ENCODE data around the gene SMARCC2.
A peak's percentile ranks its signal among the peaks of the same experiment; 100 is the strongest.
"Not testable (repeated sequence)": the region's sequence is repeated elsewhere in the genome, so short reads cannot be mapped to it uniquely, and the experiment has no call there.

The SMARCC2 gene

DNA sequence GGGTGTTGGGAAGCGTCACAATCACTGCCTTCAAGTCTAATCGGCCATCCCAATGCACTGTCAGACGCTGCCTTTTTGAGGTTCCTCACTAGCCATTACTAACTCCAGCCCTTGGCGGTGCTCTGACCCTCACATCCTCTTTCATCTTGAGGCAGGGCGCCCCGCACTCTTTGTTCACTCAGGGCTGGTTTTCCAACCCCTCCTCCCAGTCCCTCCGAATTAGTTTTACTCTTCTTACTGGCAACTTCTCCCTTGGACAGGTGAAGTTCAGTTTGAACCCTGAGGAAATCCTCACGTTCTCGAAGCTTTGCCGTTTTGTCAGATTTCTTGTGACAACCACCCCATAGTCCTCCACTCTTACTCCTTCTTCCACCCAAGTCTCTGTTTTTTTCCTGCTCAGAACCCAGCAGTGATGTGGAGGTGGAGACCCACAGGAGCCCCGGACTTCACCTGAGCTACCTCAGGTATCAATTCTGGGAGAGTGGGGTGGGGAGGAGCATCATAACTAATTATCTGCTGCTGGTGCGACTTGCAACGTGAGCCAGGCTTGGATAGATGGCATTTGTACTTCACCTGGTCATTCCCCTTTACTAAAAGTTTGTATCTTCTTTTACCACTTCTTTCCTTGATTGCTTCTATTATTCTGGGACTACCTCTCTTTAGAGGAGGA, 70.5 kb downstream of the SMARCC2 start:
- no peak for DNase-seq

DNA sequence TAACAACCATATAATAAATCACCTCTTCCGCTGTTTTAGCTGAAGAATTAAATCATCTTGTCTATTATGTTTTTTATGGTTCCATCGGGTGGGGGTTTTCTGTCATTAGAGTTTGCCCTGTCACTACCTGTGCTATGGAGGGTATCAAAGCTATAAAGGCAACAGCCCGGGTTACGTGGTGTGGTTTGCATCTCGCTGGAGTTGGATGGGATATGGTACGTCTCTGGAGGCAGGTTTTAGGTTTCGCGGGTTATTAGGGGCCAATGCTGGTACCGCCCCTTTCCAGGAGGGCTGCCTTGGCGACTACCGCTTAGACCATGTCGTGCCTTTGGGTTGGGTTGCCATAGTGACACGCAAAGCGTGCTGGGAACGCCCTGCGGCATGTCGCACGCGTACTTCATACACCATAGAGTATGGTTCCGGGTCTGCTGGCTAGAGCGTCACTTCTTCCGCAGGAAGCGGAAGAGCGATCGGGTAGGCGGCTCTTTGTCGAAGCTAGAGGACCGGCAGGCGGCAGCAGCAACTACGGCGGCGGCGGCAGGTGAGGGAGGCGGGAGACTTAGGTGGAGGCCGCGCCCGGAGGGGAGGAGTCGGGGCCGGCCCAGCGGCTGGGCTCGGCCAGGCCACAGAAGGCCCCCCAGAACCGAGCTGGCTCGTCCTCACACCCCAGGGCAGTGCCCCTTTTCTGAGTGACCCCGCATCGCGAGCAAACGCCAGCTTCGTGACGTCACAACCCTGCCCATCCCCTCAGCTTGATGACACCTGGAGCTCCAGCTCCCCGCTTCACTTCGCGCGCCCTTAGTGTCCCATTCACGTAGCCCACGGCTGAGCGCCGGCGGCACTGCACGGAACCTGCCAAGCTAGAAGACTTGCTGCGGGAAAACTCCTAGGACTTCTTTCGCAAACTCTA, 71.2 kb downstream of the SMARCC2 start, which contains the start of gene ZC3H10:
ZC3H10 (plus strand) TSS at position 489 of the 910 bp plus-strand sequence. CDS start 2,297 bp downstream, outside the sequence.
- DNase-seq = peak; percentile 99

DNA sequence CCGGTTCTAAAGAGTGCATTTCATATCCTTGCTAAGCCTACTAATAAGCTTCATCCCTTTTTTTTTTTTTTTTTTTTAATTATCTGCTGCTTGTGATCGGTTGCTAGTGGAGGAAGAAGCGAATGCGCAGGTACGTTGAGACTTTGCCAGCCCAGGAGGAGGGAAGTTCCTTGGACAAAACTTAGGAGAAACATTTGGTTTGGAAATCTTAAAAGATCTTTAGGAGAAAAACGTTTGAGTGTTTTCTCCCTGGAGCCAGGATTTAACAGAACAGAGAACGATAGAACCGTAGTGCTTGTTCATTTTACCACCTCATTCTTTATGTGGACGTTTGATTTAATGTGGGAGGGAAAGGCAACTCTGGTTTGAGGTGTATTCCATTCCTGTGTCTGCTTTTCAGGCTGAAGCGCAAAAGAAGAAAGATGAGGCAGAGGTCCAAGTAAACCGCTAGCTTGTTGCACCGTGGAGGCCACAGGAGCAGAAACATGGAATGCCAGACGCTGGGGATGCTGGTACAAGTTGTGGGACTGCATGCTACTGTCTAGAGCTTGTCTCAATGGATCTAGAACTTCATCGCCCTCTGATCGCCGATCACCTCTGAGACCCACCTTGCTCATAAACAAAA, 72.1 kb downstream of the SMARCC2 start:
- DNase-seq = not testable (repeated sequence)

DNA sequence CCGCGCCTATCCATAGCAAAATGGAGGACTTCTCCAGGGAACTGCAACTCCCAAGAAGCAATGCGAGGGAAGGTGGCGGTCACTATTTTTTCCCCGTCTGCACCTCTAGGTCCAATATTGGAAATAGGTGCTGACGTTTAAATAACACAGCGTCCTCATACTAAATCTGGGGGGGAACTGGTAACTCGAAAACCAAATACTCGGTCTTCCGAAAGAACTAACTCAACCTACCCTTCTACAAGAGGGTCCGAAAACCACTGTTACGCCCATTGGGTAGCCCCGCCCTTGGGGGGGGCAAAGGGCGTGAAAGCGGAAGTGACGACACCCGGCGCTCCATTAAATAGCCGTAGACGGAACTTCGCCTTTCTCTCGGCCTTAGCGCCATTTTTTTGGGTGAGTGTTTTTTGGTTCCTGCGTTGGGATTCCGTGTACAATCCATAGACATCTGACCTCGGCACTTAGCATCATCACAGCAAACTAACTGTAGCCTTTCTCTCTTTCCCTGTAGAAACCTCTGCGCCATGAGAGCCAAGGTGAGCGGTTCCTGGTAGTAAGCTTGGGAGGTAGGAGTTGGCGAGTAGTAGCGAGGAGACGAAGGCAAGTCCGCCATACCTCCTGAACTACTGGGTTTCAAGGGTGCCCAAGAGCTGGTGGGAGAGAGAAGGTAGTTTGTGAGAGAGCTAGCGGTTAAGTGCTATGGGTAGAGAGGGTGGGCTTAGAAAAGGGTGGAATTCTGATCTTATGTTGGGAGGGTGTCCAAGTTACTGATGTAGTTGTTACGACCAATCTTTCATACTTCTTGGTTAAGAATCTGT, 72.8 kb downstream of the SMARCC2 start, which contains the start of gene RPL41:
RPL41 (plus strand) TSS at position 367 of the 815 bp plus-strand sequence.
- peak; percentile 81 for DNase-seq

DNA sequence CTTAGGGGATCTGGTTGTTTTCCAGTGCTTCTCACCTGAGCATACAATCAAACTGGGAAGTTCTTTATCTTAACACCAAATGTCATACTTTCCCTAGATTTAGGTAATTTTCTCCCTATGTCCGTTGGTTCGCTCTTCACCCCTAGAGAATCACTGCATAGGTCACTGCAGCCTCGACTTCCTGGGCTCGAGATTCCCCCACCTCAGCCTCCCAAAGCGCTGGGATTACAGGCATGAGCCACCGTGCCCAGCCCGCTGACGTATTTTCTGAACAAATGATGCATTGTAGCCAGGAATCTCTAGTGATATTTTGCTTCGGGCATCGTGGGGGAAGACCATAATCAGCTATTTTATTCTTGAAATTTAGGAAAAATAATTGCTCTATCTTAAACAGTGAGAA, 74.0 kb downstream of the SMARCC2 start:
- no peak for DNase-seq

DNA sequence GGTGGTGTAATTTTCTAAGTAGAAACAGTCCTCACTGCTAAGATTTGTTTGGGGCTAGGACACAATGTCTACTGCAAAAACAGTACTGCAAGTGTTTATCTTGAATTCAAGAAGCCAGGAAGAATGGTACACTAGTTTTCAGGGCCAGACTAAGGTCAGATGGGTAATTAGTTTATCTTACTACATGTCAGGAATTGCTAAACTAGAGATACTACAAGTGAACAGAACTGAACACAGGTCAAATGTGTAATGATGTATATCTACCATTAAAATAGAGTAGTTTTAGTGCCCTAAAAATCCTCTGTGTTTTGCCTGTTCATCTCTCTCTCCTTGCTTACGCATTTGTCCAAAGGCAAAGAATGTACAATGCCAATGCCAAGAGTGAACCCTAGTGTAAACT, 75.2 kb downstream of the SMARCC2 start:
- no peak for DNase-seq
